ENCODE results near the gene LYAR. TPM values are rescaled to one million over a fixed set of nuclear protein-coding genes. Genes with fewer than 3 reads are reported as not detected.

LYAR gene, protein sequence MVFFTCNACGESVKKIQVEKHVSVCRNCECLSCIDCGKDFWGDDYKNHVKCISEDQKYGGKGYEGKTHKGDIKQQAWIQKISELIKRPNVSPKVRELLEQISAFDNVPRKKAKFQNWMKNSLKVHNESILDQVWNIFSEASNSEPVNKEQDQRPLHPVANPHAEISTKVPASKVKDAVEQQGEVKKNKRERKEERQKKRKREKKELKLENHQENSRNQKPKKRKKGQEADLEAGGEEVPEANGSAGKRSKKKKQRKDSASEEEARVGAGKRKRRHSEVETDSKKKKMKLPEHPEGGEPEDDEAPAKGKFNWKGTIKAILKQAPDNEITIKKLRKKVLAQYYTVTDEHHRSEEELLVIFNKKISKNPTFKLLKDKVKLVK
- polyA plus RNA-seq (2014; cell fraction: cytosol; rRNA removed), result 28.7 and 32.0 TPM in 2 replicates
- polyA plus RNA-seq (2014; cell fraction: nucleus; rRNA removed), result 14.4 and 29.7 TPM in 2 replicates

DNA sequence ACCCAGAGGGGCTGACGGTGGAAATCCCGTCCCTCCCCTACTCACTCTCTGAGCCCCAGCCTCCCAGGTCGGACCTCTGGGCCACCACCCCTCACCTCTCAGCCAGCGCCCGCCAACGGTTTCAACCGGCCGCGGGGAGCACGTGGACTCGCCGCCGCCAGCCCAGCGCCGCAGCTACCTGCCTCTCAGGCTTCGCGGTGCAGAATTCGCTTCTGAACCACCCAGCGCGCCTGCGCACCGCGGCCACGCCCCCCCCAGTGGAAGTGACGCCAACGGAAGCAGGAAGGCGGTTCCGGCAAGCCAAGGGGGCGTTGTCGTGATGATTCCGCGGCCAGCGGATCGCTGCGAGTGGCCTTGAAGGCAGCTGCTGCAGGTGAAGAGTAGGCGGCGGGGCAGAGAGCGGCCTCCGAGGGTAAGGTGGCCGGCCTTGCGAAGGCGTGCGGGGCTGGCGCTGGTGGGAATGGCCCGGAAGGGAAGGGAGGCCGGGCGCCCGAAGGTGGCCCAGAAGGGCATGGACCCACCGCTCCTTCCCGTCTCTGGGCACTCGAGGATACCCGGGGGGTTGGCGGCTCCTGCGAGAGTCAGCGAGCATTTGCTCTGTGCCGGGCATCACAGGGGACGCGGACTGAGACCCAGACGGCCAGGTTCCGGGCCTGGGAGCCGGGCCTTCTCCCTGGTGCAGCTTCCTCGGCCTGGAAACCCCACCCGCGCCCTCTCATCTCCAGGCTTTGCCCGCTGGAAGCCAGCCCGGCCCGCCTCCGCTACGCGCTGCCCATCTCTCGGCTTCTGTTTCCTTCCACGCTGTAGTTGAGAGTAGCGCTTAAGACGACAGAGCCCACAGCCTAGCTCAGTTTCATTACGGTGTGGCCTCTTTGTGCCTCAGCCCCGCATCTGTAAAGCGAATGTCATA lies at the start of gene LYAR, which contains the start of gene ZBTB49:
TSS of gene LYAR (minus strand) at position 214 of the 910 bp plus-strand sequence. CDS start 6,412 bp downstream, outside the sequence.
TSS of gene ZBTB49 (plus strand) at position 311 of the 910 bp plus-strand sequence. CDS start 9,695 bp downstream, outside the sequence.
- peak; percentile 84 for DNase-seq (ENCODE audit: low spot score)

DNA sequence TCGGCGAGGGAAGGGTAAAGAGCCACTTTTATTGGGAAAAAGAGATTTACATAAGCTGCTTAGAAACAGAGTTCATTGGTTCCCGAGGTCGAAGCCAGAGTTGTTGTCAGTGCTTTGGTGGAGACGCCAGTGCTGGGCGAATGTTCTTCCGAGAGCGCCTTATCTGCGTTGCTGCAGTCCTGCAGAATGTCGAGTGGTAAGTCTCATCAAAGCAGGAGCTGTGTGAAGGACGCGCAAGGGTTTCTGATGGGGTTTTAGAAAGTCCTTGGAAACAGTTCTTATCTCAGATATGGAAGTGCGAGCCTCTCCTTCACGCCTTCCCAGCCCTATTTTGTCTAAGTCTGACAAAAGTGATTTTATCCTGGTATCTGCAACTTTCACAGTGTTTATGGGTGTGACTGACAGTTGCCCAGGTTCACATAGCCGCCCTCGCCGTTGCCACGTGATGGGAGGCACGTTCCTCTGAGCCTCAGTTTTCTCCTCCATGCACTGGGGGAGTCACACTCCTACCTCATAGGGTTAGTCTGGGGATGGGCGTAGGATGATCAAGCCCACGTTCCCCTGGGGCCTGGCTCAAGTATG lies 49.6 kb upstream of the LYAR start:
- peak; percentile 48 for DNase-seq (ENCODE audit: low spot score)

DNA sequence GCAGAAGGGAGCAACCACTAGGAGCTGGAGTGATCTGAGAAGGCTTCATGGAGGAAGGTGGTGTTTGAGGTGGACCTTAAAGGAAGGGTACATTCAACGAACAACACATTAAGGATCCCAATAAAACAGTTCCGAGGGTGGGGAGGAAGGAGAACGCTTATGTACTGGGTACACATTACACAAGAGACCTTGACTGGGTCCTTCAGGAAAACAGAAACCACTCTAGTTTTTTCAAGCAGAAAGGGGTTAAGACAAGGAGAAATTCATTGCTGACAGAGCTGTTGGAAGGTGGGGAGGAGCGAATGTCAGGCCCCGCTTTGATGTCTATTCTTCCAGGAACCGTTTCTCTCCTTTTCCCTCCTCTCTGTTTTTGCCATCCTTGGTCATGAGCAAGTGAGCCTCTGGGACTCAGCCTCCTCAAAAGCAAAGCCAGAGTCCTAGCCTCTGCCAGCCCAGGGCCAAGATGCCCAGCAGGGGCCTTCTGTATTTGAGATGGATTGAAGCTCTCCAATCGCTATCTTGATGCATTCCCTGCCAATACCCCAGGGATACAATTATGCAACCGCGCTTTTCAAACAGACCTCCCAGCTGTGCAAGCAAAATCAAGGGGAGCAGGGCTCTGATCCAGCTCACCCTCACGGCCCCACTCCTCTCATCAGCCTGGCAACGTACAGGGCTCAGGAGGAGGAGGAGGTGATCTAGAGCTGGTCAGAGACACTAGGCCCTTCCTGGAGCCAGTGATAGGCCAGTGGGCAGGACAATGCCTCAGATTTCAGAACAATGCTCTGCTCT lies 48.5 kb upstream of the LYAR start:
- DNase-seq (ENCODE audit: low spot score), result no peak

DNA sequence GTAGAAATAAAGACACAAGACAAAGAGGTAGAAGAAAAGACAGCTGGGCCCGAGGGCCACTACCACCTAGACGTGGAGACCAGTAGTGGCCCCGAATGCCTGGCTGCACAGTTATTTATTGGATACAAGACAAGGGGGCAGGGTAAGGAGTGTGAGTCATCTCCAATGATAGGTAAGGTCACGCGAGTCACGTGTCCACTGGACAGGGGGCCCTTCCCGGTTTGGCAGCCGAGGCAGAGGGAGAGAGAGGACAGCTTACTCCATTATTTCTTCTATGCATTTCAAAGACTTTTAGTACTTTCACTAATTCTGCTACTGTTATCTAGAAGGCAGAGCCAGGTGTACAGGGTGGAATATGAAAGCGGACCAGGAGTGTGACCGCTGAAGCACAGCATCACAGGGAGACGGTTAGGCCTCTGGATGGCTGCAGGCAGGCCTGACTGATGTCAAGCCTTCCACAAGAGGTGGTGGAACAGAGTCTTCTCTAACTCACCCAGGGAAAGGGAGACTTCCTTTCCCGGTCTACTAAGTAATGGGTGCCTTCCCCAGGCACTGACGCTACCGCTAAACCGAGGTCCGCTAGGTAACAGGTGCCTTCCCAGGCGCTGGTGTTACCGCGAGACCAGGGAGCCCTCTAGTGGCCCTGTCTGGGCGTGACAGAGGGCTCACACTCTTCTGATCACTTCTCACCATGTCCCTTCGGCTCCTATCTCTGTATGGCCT lies 45.0 kb upstream of the LYAR start:
- peak; percentile 59 for DNase-seq (ENCODE audit: low spot score)

DNA sequence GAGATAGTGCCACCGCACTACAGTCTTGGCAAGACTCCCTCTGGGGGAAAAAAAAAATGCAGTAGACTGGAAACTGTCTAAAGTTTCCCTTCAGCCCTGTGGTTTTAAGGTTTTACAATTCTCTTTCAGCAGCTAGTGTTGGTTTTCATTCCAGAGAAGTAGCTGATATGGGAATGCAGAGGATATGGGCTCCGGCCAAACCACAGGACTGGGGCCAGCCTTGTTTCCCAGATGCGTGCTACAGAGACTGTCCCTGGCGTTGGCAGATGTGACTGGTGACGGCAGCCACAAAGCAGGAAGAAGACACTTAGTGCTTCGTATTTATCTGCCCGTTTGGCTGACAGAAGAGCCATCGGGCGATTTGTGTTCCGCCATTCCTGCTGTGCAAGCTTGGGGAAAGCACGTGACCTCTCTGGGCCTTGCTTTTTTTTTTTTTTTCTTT lies 43.3 kb upstream of the LYAR start:
- DNase-seq (ENCODE audit: low spot score), result no peak

DNA sequence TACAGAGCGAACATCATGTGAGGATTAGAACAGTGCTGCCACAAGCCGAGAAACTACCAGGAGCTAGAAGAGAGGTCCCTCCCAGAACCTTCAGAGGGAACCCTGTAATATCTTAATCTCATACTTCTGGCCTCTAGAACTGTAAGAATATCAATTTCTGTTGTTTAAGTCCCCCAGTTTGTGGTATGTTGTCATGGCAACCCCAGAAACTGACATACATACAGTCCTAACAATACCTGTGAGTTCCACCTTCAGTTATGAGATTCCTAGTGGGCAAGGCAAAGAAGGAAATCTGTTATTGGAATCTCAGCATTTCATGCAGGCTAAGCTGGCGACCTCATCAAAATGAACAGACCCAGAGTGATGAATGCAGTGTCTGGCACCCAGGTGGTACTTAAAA lies 42.6 kb upstream of the LYAR start:
- DNase-seq (ENCODE audit: low spot score), result no peak

DNA sequence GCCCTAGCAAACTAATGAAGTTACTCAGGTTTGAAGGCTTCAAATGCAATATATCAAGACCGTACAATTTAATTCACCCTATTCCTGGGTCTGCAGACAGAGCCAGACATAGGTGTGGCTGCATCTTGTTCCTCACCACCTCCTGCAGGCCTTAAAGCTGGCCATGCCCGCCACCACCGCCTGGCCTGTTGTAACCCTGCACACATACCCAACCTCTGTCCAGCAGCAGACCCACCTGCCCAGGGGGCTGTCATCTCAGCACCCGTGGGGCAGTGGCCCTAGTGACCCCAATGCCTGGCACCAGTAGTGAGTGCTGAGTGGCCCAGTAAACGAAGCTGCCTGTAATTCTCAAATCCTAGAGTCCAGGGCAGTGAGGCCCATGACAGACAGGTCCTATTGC lies 40.8 kb upstream of the LYAR start:
- peak; percentile 32 for DNase-seq (ENCODE audit: low spot score)

DNA sequence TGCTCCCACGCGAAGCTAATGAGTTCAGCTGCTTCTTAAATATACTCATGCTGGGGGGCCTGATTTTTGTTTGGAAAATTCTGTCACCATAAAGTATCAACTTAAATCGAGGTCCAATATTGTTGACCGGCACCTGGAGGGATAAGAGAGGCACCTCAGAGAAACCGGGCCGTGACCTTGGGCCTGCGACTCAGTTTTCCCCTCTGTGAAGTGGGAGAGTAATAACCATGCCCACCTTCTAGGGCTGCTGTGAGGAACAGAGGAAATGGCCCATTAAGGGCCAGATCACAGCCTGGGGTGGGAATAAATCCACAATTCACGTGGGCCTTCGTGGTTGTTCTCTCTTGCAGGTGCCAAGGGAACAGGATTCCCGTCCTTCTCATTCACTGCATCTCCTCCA lies 39.5 kb upstream of the LYAR start:
- no peak for DNase-seq (ENCODE audit: low spot score)

DNA sequence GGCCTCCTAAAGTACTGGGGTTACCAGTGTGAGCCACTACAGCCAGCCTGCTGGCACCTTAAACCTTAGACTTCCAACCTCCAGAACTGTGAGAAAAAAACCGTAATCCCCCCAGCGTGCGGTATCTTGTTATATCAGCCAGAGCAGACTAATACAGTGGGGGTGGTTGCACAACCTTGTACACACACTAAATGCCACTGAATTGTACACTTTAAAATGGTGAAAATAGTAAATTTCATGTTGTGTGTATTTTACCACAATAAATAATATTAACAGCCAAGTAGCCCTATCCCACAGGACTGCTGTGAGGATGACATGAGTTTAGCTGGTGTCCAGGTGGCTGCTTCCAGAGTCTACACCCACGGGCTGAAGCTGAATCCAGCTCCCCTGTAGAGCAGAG lies 38.9 kb upstream of the LYAR start:
- DNase-seq (ENCODE audit: low spot score), result no peak

DNA sequence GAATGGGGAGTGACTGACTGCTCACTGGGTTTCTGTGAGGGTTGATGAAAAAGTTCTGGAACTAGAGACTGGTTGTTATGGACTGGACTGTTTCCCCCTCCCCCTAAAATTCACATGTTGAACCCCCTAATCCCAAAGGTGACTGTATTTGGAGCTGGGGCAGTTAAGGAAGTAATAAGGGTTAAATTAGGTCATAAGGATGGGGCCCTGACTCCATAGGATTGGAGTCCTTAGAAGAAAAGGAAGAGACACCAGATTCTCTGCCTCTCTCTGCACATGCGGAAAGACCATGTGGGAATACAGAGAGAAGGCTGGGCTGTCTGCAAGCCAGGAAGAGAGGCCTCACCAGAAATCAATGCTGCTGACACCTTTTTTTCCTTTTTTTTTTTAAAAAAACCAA lies 38.3 kb upstream of the LYAR start:
- no peak for DNase-seq (ENCODE audit: low spot score)

DNA sequence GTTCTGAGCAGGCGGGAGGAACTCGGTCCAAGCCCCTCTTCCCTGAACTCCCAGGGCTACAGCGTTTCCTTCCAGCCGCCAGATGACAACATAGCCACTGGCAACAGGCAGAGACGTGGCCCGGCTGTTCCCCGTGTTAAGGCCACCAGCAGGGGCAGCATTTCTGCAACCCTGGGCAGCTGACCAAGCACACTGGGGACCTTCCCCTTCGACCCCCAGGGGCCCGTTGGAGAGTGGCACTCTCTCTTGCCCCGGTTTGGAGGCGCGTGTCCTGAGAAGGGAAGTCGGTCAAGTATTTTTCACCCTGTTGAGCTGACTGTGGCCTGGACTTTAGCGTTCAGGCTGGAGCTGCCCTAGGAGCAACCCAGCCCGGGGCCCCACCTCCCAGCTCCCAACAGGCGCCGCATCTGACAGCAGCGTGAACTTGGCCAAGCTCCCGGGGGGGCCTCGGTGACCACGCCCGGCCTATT lies 37.7 kb upstream of the LYAR start:
- DNase-seq (ENCODE audit: low spot score), result peak; percentile 31

DNA sequence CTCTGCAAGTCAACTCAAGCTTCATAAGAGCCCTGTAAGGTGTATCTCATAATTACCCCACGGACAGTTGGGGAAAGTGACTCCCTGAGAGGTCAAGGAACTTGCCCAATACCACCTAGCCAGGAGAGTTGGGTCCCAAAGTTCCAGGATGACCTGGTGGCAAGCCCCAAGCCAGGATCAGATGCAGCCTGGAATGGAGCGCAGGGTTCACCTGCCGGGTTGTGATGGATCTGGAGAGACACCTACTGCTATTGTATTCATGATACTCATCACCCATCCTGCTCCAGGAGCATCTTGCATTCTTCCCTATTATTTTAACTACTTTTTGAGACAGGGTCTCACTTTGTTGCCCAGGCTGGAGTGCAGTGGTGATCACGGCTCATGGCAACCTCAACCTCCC lies 36.2 kb upstream of the LYAR start:
- DNase-seq (ENCODE audit: low spot score), result no peak

DNA sequence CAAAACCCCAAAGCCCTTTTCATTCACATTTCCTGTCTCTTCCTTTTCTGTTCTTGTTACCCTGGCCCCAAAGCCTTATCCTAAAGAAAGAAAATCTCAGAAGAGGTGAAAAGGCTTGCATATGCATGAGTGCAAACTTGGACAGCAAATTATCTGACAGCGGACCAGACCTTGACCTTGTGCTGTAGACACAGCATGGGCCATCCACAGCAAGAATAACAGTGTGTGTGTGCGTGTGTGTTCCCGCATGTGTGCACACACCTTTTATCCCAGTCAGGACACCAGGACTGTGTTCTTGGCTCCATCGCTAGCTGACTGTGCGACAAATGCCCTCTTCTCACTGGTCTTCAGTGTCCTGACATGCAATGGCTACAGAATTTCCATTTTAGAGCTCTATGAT lies 35.4 kb upstream of the LYAR start:
- DNase-seq (ENCODE audit: low spot score), result no peak

DNA sequence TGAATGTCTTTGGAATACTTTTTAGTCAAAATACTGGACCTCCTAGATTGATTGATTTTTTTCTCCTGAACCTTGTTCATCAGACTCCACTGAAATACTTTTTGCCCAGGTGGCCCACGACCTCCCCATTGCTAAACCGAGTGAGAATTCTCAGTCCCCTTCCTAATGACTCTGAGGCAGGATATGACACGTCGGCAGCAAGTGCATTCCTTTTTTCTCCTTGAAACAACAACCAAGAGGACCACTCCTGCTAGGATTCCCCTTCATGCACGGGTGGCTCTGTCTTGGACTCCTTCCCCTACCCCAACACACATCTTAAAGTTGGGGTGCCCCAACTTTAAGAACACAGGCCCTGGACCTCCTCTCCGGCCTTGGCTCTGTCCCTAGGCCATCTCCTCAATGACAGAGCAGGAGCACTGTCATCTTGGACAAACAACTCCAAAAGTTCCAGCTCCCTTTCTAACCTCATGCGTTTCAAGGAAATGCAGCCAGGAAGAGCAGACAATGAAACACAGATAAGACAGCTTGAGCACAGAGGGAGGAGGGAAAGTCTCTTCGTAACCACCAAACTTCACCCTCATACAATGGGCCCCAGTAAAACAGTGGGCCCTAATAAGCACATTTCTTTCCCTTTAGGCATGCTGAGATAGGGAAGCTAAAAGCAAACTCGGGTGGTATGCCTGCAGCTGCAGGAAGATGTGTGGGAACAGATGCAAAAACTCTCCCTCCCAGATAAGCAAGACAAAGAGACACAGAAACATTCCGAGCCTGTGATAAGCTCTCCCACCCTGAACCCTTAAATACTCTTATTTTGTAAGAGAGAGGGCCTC lies 34.0 kb upstream of the LYAR start:
- no peak for DNase-seq (ENCODE audit: low spot score)

DNA sequence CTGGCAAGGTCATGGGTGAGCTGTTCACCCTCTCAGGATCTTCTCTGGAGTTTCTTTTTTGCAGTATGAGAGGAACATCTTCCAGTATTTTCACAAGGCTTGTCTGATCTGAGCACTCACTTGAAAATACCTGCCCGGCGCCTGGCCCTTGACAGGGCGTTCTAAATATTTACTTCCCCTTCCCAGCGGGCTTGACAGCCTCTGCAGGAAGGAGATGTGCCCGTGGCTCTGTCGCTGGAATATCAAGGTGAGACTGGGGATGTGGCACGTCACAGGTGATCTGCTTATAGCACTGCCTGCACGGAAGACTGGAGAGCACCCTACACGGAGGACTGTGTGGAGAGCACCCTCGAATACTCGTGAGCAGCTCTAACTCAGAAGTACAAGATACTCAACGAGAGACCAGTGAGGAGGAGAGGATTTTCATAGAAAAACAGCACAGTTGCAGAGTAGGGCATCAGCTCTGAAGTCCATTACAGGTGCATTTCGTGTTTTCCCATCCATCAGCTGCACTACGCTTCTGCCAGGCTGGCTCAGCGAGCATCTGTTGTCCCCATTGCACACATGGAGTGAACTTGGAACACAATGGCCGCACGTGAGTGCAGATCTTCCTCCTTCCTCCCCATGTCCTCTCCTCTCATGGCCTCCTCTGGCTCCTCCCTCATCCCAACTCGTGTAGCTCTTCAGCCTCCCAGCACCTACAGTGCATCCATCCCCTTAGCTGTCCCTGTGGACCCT lies 32.2 kb upstream of the LYAR start:
- no peak for DNase-seq (ENCODE audit: low spot score)

DNA sequence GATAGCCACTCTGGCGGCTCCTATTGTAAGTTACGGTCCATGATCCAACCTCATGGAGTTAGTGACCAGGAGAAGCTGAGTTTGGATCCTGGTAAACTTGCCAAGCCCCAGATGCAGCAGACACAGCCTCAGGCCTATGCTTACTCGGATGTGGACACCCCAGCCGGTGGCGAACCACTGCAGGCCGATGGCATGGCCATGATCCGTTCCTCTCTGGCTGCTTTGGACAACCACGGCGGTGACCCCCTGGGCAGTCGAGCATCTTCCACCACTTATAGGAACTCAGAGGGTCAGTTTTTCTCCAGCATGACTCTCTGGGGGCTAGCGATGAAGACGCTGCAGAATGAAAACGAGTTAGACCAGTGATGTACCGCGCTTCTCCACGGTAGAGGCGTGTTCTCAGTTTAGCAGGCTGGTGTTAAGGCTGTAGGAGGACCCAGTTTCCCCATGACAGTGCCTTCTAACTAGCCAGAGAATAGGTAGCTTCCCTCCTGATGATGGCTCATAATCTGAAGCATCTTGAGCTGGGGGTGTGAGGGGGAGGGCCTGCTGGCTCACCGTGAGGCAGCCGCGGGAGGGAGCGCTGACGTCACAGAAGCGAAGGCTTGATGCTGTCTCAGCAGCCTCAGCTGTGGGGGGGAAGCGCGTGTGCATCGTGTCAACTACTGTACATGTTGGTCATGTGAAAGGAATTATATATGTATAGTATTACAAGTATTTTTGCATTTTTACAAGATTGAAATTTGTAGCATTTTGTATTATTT lies 31.2 kb upstream of the LYAR start:
- DNase-seq (ENCODE audit: low spot score), result no peak

DNA sequence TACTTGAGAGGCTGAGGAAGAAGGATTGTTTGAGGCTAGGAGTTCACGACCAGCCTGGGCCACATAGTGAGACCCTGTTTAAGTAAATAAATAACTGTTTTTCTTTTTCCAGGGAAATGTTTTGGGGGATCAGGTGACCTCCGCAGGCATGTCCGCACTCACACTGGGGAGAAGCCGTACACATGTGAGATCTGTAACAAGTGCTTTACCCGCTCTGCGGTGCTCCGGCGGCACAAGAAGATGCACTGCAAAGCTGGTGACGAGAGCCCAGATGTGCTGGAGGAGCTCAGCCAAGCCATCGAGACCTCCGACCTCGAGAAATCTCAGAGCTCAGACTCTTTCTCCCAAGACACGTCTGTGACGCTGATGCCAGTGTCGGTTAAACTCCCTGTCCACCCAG lies 30.6 kb upstream of the LYAR start:
- DNase-seq (ENCODE audit: low spot score), result no peak

Measured in SK-N-DZ (cell line).